GM18951 (cell line): ENCODE results near the gene SYCN.

Source experiments
- POLR2A ChIP-seq: IDR thresholded peaks from 4 replicates; pipeline ENCODE4 v1.6.1; 2011; ENCODE audit warnings: mild to moderate bottlenecking; ENCODE audit not compliant: insufficient read length, insufficient read depth; ENCODE audit errors: extremely low read depth
- in situ Hi-C: fragments of 300-500 bp; cut with MboI; formaldehyde crosslinking; loops from one replicate; pipeline ENCODE4 v1.12.0; 2022; ENCODE audit warnings: low sequenced_read_pairs, mixed read lengths, inconsistent platforms; ENCODE audit not compliant: unreplicated experiment

Gene SYCN

GRCh38 chr19:39168258-39169142 lies 35.6 kb downstream of the SYCN start:
- TF ChIP-seq POLR2A: no peak
- in situ Hi-C loops: no loop called here

GRCh38 chr19:39167461-39168257 lies 36.4 kb downstream of the SYCN start:
- in situ Hi-C loops: no loop called here
- TF ChIP-seq POLR2A: no peak

- in situ Hi-C loops: no loop called here
Measured at GRCh38 chr19:39166571-39167391, 37.3 kb downstream of the SYCN start.

GRCh38 chr19:39165857-39166256 lies 38.2 kb downstream of the SYCN start:
- no peak for TF ChIP-seq POLR2A
- in situ Hi-C loops: no loop called here

More at GRCh38 chr19:39166571-39167391, 37.3 kb downstream of the SYCN start:
- no peak for TF ChIP-seq POLR2A

GRCh38 chr19:39164289-39164688 lies 39.8 kb downstream of the SYCN start:
- in situ Hi-C loops: no loop called here
- TF ChIP-seq POLR2A: no peak

- in situ Hi-C loops: no loop called here
Measured at GRCh38 chr19:39163621-39164020, 40.4 kb downstream of the SYCN start.

GRCh38 chr19:39162441-39163043 lies 41.5 kb downstream of the SYCN start:
- in situ Hi-C loops: no loop called here
- no peak for TF ChIP-seq POLR2A

More at GRCh38 chr19:39163621-39164020, 40.4 kb downstream of the SYCN start:
- no peak for TF ChIP-seq POLR2A

- no peak for TF ChIP-seq POLR2A
- in situ Hi-C loops: no loop called here
Measured at GRCh38 chr19:39160889-39161672, 43.0 kb downstream of the SYCN start.

GRCh38 chr19:39160523-39160861 lies 43.6 kb downstream of the SYCN start:
- TF ChIP-seq POLR2A: no peak
- in situ Hi-C loops: no loop called here

- TF ChIP-seq POLR2A: no peak
- in situ Hi-C loops: no loop called here
Measured at GRCh38 chr19:39158646-39159260, 45.3 kb downstream of the SYCN start.

GRCh38 chr19:39157997-39158389 lies 46.1 kb downstream of the SYCN start:
- in situ Hi-C loops: no loop called here
- no peak for TF ChIP-seq POLR2A

GRCh38 chr19:39157275-39157996 lies 46.6 kb downstream of the SYCN start:
- TF ChIP-seq POLR2A: no peak
- in situ Hi-C loops: no loop called here
